Tibial artery (tissue), 4 donors: ENCODE measurements around the gene AHDC1.

Source experiments
- DNase-seq, 2 donors: peaks; one replicate each; pipeline ENCODE4 v3.0.0-alpha.2; 2019
- H3K27ac ChIP-seq, 2 donors: fragments of 200-600 bp; sonication (generic) in 1 of 2; 1 replicate in 1 of 2; 2 replicates in 1 of 2; pipeline ENCODE4 v1.5.1; 2018 to 2019; ENCODE audit warnings: mild to moderate bottlenecking in 1 of 2
- H3K27me3 ChIP-seq, 2 donors: fragments of 200-600 bp; sonication (generic) in 1 of 2; one replicate each; pipeline versions ENCODE4 v1.5.1 to v1.6.0; 2016 to 2019
- H3K36me3 ChIP-seq, 3 donors: fragments of 200-600 bp; sonication (generic) in 2 of 3; one replicate each; pipeline ENCODE4 v1.5.1; 2016 to 2019; ENCODE audit warnings: mild to moderate bottlenecking in 2 of 3
- H3K4me1 ChIP-seq, 4 donors: fragments of 200-600 bp; sonication (generic) in 2 of 4; 1 replicate in 3 of 4; 2 replicates in 1 of 4; pipeline ENCODE4 v1.5.1; 2016 to 2019
- H3K4me3 ChIP-seq, 2 donors: fragments of 200-600 bp; sonication (generic) in 1 of 2; 1 replicate in 1 of 2; 2 replicates in 1 of 2; pipeline ENCODE4 v1.5.1; 2018 to 2019; ENCODE audit warnings: mild to moderate bottlenecking in 2 of 2
- H3K9me3 ChIP-seq, 3 donors: fragments of 200-600 bp; sonication (generic) in 1 of 3; one replicate each; pipeline ENCODE4 v1.5.1; 2016 to 2019
- intact Hi-C: fragments of 100-400 bp; cut with DNase I; formaldehyde crosslinking; loops from one replicate; pipeline ENCODE4 v1.15.0; 2023; ENCODE audit warnings: low total_unique reads
- TF ChIP-seq, protein P1 (sequence below), 2 experiments: fragments of 200-600 bp in 1 of 2; fragments of 450-650 bp in 1 of 2; IDR thresholded peaks; one replicate each; pipeline ENCODE4 v1.5.1; 2017 to 2019; ENCODE audit warnings: antibody characterized with exemption in 2 of 2, mild to moderate bottlenecking in 1 of 2, moderate library complexity in 1 of 2

AHDC1 gene

DNA sequence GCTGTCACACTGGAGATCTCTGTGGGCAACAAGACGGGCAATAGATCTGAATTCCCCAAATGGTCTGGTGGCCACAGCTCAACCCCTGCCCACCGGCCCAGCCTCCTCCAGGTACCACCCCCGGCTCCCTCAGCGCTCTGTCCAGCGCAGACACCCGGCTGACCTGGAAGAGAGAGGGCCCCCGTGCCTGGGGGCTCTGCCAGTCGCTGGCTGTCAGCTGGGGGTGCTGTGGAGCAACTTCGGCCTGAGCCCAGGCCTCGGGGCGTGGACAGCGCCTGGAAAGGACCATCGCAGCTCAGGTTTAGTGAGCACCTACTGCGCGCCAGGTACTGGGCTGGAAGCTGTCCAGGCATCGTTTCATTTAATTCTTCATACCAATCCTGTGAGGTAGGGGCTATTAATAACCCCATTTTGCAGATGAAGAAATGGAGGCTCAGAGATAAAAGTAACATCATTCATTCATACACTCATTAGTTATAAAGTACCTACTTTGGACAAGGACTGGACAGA, 51.0 kb downstream of the AHDC1 start:
- Histone ChIP-seq H3K9me3 (no peaks in the 10 kb centered on the region), H3K4me3 (no peak overlapping the region), H3K27me3 (no peaks in the 10 kb centered on the region), H3K27ac (peak overlapping the region; percentile 90 to 97), H3K36me3 (peaks cover 32 to 62% (median 54%) of the 10 kb centered on the region in 3 donors), H3K4me1 (peaks cover 20 to 46% (median 41%) of the 10 kb centered on the region in 4 donors)
- intact Hi-C loops, result loop anchor here (10.0 kb wide), 1 partner anchor 112 kb away; no protein-coding TSS in a partner anchor
- DNase-seq, result no peak
- TF ChIP-seq, protein P1, sequence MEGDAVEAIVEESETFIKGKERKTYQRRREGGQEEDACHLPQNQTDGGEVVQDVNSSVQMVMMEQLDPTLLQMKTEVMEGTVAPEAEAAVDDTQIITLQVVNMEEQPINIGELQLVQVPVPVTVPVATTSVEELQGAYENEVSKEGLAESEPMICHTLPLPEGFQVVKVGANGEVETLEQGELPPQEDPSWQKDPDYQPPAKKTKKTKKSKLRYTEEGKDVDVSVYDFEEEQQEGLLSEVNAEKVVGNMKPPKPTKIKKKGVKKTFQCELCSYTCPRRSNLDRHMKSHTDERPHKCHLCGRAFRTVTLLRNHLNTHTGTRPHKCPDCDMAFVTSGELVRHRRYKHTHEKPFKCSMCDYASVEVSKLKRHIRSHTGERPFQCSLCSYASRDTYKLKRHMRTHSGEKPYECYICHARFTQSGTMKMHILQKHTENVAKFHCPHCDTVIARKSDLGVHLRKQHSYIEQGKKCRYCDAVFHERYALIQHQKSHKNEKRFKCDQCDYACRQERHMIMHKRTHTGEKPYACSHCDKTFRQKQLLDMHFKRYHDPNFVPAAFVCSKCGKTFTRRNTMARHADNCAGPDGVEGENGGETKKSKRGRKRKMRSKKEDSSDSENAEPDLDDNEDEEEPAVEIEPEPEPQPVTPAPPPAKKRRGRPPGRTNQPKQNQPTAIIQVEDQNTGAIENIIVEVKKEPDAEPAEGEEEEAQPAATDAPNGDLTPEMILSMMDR (IDR thresholded peaks at IDR 0.05), result no peak

DNA sequence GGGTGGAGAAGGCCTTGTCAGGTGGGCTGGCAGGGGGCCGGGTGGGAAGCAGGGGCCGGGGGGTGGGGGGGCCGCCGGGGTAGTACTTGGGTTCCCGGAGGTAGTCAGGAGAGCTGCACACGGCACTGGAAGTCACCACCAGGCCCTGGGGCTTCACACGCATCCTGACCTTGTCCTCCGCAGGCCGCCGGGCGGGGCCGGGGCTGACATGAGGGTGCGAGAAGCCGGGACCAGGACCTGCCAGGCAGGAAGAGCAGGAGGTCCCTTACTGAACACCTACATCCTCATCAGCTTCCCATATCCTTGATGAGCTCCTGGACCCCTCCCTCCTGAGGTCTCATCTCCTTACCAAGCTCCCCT, 52.0 kb downstream of the AHDC1 start:
- Histone ChIP-seq H3K4me3 (no peak overlapping the region), H3K36me3 (peaks cover 40 to 69% (median 62%) of the 10 kb centered on the region in 3 donors), H3K9me3 (no peaks in the 10 kb centered on the region), H3K4me1 (peaks cover 17 to 45% (median 39%) of the 10 kb centered on the region in 4 donors), H3K27ac (no peak overlapping the region), H3K27me3 (no peaks in the 10 kb centered on the region)
- DNase-seq, result no peak
- intact Hi-C loops, result loop anchor here (10.0 kb wide), 1 partner anchor 113 kb away; no protein-coding TSS in a partner anchor
- TF ChIP-seq, protein P1 (IDR thresholded peaks at IDR 0.05), result no peak

DNA sequence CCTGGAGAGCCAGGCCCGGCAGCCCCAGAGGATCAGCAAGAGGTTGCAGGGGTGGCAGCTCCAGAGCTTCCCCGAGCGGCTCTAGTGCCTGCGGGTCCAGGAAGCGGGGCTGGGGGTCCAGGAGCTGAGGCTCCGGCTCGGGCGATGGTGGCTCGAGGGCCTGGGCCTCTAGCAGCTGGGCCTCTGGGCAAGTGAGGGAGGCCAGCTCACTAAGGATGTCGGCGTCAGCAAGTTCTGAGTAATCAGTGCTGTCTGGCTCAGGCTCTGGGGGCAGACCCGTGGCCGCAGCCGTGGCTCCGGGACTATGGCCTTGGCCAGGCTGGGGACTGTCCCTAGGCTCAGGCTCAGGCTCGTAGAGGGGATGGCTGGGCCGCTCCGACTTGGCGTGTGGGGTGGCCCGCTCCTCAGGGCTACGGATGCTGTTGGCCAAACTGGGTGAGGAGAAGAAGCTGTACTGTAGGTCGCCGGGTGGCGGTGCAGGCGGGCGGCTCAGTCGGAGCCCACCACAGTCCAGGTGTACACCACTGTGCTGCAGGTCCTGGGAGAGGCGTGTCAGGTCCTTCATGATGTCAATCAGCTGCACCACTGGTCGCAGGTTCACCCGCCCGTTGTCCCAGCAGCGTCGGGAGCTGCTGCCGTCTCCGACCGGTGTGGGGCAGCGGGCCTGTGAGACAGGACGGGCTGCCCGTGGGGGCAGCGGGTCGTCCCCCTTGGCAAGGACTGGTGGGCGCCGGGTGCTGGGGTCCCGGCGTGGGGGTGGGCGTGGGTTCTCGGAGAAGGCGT, 52.6 kb downstream of the AHDC1 start:
- H3K27me3 ChIP-seq, result no peaks in the 10 kb centered on the region
- H3K4me3 ChIP-seq, result no peak overlapping the region
- DNase-seq, result no peak
- H3K27ac ChIP-seq, result peak overlapping the region; percentile 7 to 9
- H3K9me3 ChIP-seq, result no peaks in the 10 kb centered on the region
- TF ChIP-seq, protein P1 (IDR thresholded peaks at IDR 0.05), result no peak
- peaks cover 40 to 75% (median 62%) of the 10 kb centered on the region in 3 donors for H3K36me3 ChIP-seq
- intact Hi-C loops, result loop anchor here (10.0 kb wide), 1 partner anchor 113 kb away; no protein-coding TSS in a partner anchor
- peaks cover 16 to 44% (median 38%) of the 10 kb centered on the region in 4 donors for H3K4me1 ChIP-seq

DNA sequence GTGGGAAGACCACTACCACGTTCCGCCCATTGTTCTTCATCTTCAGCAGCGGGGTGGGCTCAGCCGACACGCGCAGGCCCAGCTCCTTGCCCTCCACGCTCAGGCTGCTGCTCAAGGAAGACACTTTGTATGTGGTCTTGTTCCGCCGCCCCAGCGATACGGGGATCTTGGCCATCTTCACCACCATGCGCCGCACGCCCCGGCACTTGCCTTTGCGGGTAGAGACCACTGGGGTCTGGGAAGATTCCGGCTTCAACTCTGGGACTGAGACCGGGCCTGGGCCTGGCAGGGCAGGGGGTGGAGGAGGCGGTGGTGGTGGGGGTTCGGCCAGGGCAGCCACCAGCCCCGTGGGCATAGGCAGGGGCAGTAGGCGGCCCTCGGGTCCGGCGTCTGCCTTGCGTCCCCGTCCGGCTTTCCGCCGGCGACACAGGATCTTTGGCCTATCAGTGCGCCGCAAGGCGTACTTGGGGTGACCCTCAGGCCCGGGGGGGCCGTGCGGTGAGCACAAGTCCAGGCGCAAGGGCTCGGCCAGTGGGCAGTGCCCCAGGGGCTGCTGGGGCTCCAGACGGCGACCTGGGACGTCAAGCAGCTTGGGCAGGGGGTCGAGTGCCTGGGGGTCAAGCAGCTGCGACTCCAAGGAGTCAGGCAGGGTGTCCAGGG, 53.3 kb downstream of the AHDC1 start:
- Histone ChIP-seq H3K27me3 (no peaks in the 10 kb centered on the region), H3K27ac (peak overlapping the region; percentile 7 to 9), H3K4me3 (no peak overlapping the region), H3K4me1 (peaks cover 11 to 44% (median 38%) of the 10 kb centered on the region in 4 donors), H3K36me3 (peaks cover 40 to 76% (median 62%) of the 10 kb centered on the region in 3 donors), H3K9me3 (no peaks in the 10 kb centered on the region)
- DNase-seq, result no peak
- TF ChIP-seq, protein P1 (IDR thresholded peaks at IDR 0.05), result no peak
- intact Hi-C loops, result loop anchor here (10.0 kb wide), 1 partner anchor 114 kb away; no protein-coding TSS in a partner anchor

DNA sequence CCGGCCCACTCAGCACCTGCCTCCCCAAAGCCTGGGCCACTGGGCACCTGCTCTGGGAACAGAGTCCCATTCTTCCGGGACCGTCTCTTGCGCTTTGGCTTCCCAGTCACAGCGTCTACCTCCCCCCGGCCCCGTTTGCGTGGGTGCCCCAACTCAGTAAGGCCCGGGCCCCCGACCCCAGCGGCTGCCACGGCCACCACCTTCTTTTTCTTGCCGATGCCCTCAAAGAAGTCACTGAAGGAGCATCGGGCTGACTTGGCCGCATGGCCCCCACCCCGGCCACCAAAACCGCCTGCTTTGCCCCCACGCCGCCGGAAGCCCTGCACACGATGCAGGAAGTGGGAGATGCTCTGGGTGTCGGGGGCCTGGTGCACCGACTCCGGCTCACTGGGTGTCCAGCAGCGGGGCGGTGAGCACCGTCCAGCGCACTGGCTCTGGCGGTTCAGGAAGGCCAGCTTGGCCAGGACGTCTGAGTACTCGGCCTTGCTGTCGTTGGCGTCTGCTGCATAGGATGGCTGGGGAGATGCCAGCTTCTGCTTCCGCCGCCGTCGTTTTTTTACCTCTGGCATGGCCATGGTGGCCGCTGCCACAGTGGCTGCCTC, 54.0 kb downstream of the AHDC1 start:
- Histone ChIP-seq H3K9me3 (no peaks in the 10 kb centered on the region), H3K27me3 (no peaks in the 10 kb centered on the region), H3K27ac (peak overlapping the region; percentile 33 to 82), H3K4me1 (peaks cover 4 to 44% (median 38%) of the 10 kb centered on the region in 4 donors), H3K36me3 (peaks cover 40 to 75% (median 62%) of the 10 kb centered on the region in 3 donors), H3K4me3 (no peak overlapping the region)
- intact Hi-C loops, result loop anchor here (10.0 kb wide), 1 partner anchor 115 kb away; no protein-coding TSS in a partner anchor
- TF ChIP-seq, protein P1 (IDR thresholded peaks at IDR 0.05), result no peak
- DNase-seq, result no peak
